ENCODE measurements around the gene GDPD3.

GDPD3 gene

GRCh38 chr16:30083216-30084055 is 29.9 kb downstream of the GDPD3 start:
- TF ChIP-seq, protein P1, sequence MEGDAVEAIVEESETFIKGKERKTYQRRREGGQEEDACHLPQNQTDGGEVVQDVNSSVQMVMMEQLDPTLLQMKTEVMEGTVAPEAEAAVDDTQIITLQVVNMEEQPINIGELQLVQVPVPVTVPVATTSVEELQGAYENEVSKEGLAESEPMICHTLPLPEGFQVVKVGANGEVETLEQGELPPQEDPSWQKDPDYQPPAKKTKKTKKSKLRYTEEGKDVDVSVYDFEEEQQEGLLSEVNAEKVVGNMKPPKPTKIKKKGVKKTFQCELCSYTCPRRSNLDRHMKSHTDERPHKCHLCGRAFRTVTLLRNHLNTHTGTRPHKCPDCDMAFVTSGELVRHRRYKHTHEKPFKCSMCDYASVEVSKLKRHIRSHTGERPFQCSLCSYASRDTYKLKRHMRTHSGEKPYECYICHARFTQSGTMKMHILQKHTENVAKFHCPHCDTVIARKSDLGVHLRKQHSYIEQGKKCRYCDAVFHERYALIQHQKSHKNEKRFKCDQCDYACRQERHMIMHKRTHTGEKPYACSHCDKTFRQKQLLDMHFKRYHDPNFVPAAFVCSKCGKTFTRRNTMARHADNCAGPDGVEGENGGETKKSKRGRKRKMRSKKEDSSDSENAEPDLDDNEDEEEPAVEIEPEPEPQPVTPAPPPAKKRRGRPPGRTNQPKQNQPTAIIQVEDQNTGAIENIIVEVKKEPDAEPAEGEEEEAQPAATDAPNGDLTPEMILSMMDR (IDR thresholded peaks at IDR 0.05; ENCODE audit: low read depth, low read length) = no peak
- DNase-seq (ENCODE audit: extremely low read depth, low read depth) = no peak

GRCh38 chr16:30082545-30083090 is 30.7 kb downstream of the GDPD3 start:
- TF ChIP-seq, protein P1 (IDR thresholded peaks at IDR 0.05; ENCODE audit: low read depth, low read length) = no peak; the same call in 1 of the 2 replicates
- no peak for DNase-seq (ENCODE audit: extremely low read depth, low read depth)

GRCh38 chr16:30079480-30079879 is 33.9 kb downstream of the GDPD3 start:
- DNase-seq (ENCODE audit: extremely low read depth, low read depth) = no peak
- TF ChIP-seq, protein P1 (IDR thresholded peaks at IDR 0.05; ENCODE audit: low read depth, low read length) = no peak

DNA sequence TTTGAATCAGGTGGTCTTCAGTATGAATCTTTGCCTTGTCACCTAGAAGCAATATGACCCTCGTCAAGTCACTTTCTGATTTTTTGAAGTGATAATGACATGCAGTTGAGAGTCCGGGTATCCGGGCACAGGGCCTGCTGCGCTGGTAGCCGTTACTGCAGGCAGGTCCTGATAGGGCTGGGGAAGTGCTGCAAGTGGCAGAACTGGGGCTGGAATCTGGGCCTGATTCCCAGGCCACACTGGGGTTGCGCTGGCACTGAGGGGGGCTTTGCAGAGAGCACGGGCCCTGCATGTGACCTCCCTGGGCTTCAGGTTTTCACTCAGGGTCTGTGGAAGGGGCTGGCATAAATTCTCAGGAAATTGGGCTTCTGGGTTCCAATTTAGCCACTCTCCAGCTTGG is 34.6 kb downstream of the GDPD3 start:
- no peak for DNase-seq (ENCODE audit: extremely low read depth, low read depth)
- TF ChIP-seq, protein P1 (IDR thresholded peaks at IDR 0.05; ENCODE audit: low read depth, low read length) = no peak

DNA sequence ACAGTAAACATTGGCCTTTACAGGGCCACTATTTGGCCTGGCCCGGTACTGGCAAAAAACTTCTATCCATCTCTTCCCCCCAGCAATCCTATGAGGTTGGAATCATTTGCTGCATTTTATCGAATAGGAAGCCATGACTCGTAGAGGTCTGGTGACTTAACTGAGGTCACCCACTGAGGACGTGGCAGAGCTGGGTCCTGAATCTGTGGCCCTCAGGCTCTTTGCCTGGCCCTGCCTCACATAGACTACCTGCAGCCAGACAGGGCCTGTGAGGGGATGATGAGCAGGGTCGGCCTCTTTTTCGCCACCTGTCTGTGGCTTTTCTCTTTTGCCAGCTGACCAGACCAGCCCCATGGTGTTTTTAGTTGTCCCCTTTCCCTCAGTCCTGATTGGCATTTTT is 35.7 kb downstream of the GDPD3 start:
- DNase-seq (ENCODE audit: extremely low read depth, low read depth) = no peak
- TF ChIP-seq, protein P1 (IDR thresholded peaks at IDR 0.05; ENCODE audit: low read depth, low read length) = no peak

GRCh38 chr16:30076276-30076791 is 37.0 kb downstream of the GDPD3 start:
- DNase-seq (ENCODE audit: extremely low read depth, low read depth) = no peak
- TF ChIP-seq, protein P1 (IDR thresholded peaks at IDR 0.05; ENCODE audit: low read depth, low read length) = no peak

All from AG09319 (cell line).